Measurements from ENCODE around the gene MANF. TPM values are rescaled to one million over a fixed set of nuclear protein-coding genes. Genes with fewer than 3 reads are reported as not detected.

MANF gene
- total RNA-seq, 1 donor from 2014 or later = 34.4 TPM

GRCh38 chr3:51391566-51392354, 6.7 kb downstream of the MANF start:
- H3K4me3 ChIP-seq = peak overlapping the region; percentile 86 to 90
- H3K36me3 ChIP-seq = peaks cover 46 to 65% of the 10 kb centered on the region in 2 donors
- H3K4me1 ChIP-seq = peaks cover 14 to 53% of the 10 kb centered on the region in 2 donors
- no peak for DNase-seq (ENCODE audit: low spot score in 2 of 2)
- TF ChIP-seq, protein P1, sequence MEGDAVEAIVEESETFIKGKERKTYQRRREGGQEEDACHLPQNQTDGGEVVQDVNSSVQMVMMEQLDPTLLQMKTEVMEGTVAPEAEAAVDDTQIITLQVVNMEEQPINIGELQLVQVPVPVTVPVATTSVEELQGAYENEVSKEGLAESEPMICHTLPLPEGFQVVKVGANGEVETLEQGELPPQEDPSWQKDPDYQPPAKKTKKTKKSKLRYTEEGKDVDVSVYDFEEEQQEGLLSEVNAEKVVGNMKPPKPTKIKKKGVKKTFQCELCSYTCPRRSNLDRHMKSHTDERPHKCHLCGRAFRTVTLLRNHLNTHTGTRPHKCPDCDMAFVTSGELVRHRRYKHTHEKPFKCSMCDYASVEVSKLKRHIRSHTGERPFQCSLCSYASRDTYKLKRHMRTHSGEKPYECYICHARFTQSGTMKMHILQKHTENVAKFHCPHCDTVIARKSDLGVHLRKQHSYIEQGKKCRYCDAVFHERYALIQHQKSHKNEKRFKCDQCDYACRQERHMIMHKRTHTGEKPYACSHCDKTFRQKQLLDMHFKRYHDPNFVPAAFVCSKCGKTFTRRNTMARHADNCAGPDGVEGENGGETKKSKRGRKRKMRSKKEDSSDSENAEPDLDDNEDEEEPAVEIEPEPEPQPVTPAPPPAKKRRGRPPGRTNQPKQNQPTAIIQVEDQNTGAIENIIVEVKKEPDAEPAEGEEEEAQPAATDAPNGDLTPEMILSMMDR (IDR thresholded peaks at IDR 0.05) = no peak
- intact Hi-C loops (cut with DNase I) = loop anchor here (1.0 kb wide), 1 partner anchor 775 kb away; no protein-coding TSS in a partner anchor
- H3K9me3 ChIP-seq = no peaks in the 10 kb centered on the region
- H3K27me3 ChIP-seq = no peaks in the 10 kb centered on the region
- peak overlapping the region; percentile 81 to 89 for H3K27ac ChIP-seq

DNA sequence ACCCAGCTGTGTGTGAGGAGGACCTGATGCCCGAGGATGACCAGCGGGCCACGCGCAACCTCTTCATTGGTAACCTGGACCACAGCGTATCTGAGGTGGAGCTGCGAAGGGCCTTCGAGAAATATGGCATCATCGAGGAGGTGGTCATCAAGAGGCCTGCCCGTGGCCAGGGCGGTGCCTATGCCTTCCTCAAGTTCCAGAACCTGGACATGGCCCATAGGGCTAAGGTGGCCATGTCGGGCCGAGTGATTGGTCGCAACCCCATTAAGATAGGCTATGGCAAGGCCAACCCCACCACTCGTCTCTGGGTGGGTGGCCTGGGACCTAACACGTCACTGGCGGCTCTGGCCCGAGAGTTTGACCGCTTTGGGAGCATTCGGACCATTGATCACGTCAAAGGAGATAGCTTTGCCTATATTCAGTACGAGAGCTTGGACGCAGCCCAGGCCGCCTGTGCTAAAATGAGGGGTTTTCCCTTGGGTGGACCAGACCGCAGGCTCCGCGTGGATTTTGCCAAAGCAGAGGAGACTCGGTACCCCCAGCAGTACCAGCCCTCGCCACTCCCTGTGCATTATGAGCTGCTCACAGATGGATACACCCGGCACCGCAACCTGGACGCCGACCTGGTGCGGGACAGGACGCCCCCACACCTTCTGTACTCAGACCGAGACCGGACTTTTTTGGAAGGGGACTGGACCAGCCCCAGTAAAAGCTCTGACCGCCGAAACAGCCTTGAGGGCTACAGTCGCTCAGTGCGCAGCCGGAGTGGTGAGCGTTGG, 7.5 kb downstream of the MANF start:
- Histone ChIP-seq H3K4me3 (peak overlapping the region; percentile 86 to 90), H3K4me1 (peaks cover 14 to 45% of the 10 kb centered on the region in 2 donors)
- DNase-seq (ENCODE audit: low spot score in 2 of 2) = no peak

GRCh38 chr3:51393134-51393495, 8.0 kb downstream of the MANF start:
- Histone ChIP-seq H3K27ac (no peak overlapping the region), H3K9me3 (no peaks in the 10 kb centered on the region), H3K4me3 (peak overlapping the region in 1 of 2 donors; percentile 86), H3K27me3 (no peaks in the 10 kb centered on the region), H3K4me1 (peaks cover 14 to 39% of the 10 kb centered on the region in 2 donors), H3K36me3 (peaks cover 51 to 58% of the 10 kb centered on the region in 2 donors)
- TF ChIP-seq, protein P1 (IDR thresholded peaks at IDR 0.05) = no peak
- intact Hi-C loops (cut with DNase I) = no loop called here
- DNase-seq (ENCODE audit: low spot score in 2 of 2) = no peak

More for the DNA sequence above, 7.5 kb downstream of the MANF start:
- H3K27ac ChIP-seq = peak overlapping the region; percentile 81 to 89
- TF ChIP-seq, protein P1 (IDR thresholded peaks at IDR 0.05) = no peak
- intact Hi-C loops (cut with DNase I) = no loop called here
- H3K9me3 ChIP-seq = no peaks in the 10 kb centered on the region
- H3K27me3 ChIP-seq = no peaks in the 10 kb centered on the region
- peaks cover 50 to 62% of the 10 kb centered on the region in 2 donors for H3K36me3 ChIP-seq

- H3K4me3 ChIP-seq = peak overlapping the region in 1 of 2 donors; percentile 86
- intact Hi-C loops (cut with DNase I) = no loop called here
- no peak for DNase-seq (ENCODE audit: low spot score in 2 of 2)
- H3K9me3 ChIP-seq = no peaks in the 10 kb centered on the region
- peaks cover 14 to 39% of the 10 kb centered on the region in 2 donors for H3K4me1 ChIP-seq
- H3K27me3 ChIP-seq = no peaks in the 10 kb centered on the region
- H3K27ac ChIP-seq = no peak overlapping the region
- H3K36me3 ChIP-seq = peaks cover 49 to 58% of the 10 kb centered on the region in 2 donors
- TF ChIP-seq, protein P1 (IDR thresholded peaks at IDR 0.05) = no peak
Measured at GRCh38 chr3:51393564-51393963, 8.5 kb downstream of the MANF start.

GRCh38 chr3:51394541-51394940, 9.4 kb downstream of the MANF start:
- H3K4me3 ChIP-seq = no peak overlapping the region
- no peak for DNase-seq (ENCODE audit: low spot score in 2 of 2)
- peaks cover 49 to 61% of the 10 kb centered on the region in 2 donors for H3K36me3 ChIP-seq
- H3K9me3 ChIP-seq = no peaks in the 10 kb centered on the region
- H3K27ac ChIP-seq = no peak overlapping the region
- TF ChIP-seq, protein P1 (IDR thresholded peaks at IDR 0.05) = no peak
- peaks cover 14 to 39% of the 10 kb centered on the region in 2 donors for H3K4me1 ChIP-seq
- no peaks in the 10 kb centered on the region for H3K27me3 ChIP-seq
- intact Hi-C loops (cut with DNase I) = no loop called here
